Activated CD4-positive, CD25-positive, alpha-beta regulatory T cell treated with anti-CD3 and anti-CD28 coated beads, Interleukin-2, amount 50 U/mL, for 16 hours (primary cell): ENCODE data around the gene RPL14.
A peak's percentile ranks its signal among the peaks of the same experiment; 100 is the strongest.
"Not testable (repeated sequence)": the region's sequence is repeated elsewhere in the genome, so short reads cannot be mapped to it uniquely, and the experiment has no call there.

Experiments
- DNase-seq: peaks from one replicate; pipeline ENCODE4 v3.0.0-alpha.2; 2020; ENCODE audit warnings: low read depth, low spot score

Gene RPL14

DNA sequence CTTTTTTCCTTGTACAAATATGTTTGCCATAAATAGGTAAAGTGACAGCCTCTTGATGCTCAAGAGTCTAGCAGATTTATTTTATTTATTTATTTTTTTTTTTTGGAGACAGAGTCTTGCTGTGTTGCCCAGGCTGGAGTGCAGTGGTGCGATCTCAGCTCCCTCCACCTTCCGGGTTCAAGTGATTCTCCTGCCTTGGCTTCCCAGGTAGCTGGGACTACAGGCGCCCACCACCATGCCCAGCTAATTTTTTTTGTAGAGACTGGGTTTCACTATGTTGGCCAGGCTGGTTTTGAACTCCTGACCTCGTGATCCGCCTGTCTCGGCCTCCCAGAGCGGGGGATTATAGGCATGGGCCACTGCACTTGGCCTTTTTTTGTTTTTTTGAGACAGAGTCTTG is 5.7 kb downstream of the RPL14 start:
- DNase-seq, result not testable (repeated sequence)

DNA sequence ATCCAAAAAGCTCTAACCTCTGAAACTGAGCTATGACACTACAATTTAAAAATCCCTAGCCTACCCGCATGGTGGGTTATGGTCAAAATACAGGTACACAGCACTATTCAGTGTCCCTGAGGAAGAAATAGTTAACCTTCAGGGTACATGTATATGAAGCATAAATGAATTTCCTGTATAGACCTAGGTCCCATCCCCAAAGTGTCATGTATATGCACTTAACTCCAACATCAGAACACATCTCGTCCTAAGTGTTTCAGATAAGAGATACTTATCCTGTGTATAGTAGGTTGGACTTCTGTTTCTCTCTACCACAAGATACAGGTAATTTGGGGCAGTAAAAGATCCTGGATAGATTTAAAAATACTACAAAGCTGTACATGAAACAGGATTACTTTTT is 6.4 kb downstream of the RPL14 start:
- no peak for DNase-seq

DNA sequence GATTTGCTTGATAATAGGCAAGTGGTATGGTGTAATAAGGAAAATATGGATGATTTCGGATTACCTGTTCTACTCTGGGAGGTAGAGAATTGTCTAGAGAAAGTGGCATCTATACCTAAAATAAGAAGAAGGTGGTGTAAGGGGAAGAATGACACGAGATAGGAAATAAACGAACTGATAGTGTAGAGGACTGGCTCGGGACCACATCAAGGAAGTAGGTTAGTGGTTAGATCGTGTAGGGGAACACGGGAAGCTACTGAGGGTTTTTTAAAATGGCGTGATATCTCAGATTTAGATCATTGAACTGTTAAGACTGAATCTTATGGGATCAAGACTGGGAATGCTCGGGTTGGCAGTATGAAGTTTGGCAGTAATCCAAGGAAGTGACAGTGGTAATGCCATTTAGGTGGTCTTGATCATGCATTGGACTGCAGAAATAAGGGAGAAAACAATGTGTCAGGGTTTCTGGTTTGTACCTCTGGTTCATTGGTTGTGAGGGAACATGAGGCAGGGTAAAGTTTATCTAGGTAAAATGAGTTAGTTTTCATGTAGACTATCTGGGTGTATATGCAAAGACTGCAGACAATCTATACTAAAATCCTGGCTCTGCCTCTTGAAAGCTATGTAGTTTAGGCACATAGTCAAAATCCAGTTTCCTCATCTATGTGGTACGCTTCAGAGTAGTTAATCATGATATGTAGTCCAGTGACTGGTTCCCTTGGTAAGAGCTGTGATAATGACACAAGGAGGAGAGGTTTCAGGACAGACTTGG is 7.4 kb downstream of the RPL14 start:
- no peak for DNase-seq

DNA sequence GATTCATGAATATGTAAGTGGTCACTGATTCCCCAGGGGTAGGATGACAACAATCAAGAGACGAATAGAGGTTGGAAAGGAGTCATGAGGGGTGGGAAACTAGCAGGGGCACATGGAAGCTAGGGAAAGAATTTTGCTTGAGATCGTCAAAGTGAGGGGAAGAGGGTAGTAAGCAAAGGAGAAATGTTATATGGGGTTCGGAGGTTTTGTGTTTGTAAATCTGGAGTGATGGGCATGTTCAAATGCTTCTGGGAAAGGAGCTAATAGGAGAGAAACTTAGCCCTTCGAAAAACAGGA is 7.9 kb downstream of the RPL14 start:
- no peak for DNase-seq

DNA sequence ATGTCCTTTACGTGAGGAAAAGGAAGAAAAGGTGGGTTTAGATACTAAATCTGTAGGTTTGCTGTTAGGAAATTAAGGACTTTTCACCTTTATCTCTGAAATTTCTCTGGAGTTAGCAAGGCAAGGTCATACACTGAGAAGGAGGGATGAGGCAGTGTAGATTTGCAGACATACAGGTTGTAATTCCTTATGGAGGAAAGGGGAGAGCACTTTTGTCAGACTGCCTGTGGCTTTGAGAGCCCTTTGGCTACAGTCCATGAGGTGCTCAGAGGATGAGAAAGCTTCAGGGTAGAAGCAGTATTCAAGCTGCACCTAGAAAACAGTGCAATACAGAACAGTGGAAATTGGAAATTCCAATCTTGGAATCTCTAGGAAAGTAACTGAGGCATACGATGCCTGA is 8.3 kb downstream of the RPL14 start:
- no peak for DNase-seq

DNA sequence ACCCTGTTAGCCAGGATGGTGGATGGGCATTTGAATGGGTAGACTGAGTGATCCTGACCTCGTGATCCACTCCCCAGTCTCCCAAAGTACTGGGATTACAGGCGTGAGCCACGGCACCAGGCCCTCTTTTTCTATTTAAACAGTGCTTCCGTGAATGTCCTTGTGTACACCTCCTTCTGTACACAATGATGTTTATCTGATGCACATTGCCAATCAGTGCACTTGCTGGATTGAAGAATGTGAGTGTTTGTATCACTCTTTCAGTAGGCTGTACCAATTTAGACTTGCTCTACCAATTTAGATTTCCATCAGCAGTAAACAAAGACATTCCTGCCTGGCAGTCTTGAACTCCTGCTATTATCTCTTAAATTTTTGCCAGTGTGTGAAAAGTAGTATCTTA is 10.9 kb downstream of the RPL14 start:
- DNase-seq, result no peak

DNA sequence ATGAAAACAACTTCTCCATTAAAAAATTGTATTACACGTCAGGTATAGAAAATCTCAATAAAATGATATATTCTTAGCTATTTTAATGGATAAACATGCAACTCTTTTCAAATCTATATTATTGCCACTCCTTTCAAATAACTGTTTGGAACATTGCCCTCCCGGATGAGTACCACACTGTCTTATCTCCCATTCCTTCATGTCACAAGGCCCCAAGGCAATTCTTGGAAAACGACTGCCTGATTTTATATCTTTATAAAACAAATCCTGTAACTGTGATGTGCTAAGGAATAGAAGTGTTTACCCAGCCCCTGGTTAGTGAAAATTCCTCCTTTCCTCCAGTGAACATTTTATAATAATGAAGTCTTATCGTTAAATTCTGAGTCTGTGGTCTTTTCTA is 13.6 kb downstream of the RPL14 start:
- no peak for DNase-seq

DNA sequence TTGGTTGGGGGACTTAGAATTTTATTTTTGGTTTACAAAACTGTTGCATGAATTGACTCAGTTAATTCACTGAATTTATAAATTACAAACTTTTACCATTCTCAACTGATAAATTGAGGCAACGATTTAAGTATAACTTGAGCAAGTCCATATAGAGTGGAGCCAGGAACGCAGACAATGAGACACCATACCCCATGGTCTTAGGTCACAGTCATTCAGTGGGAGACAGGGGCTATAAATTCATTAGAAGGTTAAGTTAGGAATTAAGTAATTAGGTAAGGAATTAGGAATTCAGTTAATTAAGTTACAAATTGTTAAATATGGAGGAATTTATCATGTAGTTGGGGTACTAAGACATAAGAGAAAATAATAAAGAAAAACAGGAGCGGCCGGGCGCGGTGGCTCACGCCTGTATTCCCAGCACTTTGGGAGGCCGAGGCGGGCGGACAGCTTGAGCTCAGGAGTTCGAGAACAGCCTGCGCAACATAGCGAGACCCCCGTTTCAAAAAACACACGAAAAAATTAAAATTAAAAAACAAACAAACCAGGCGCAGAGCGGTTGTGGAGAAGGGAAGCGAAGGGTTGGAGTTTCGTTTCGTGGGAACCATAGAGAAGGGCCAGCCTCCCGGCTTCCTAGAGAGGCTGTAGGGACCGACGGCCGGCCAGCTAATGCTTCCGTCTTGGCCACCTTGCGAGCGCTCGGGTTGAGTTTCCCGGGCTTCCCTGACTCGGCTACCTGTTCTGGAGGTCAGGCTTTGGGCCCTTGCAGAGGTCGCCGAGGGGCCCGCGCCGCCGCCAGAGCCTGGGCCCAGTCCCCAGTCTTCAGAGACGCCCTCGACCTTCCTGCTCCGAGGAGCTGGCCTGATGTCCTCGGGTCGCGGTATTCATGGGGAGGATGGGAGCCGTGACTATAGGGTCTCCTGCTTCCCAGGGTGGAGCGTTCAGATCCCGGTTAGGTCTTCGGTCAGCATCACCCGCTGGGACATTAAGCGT is 19.6 kb downstream of the RPL14 start, which contains the start of gene ZNF619:
Gene ZNF619, plus strand, starts transcription at position 645 of the 993 bp plus-strand sequence. CDS start 858 bp downstream, outside the sequence.
- DNase-seq, result peak; percentile 19

DNA sequence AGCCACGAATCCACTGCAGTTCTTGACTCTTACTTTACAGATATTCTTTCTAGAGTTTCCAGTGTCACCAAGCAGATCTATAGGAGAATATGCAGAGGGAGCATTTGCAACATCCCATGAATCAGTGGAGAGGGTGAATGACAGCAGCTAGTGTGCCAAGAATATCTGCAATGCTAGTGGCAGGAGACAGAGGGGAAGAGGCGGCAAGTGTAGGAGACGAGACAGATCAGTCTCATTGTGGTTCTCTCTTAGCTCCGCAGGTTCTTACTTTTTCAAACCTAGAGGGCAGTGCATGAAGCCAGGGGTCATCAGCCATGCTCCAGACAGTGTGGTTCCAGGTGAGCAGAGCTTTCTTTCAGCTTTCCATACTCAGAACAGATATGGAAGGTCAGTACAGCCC is 20.5 kb downstream of the RPL14 start:
- no peak for DNase-seq

DNA sequence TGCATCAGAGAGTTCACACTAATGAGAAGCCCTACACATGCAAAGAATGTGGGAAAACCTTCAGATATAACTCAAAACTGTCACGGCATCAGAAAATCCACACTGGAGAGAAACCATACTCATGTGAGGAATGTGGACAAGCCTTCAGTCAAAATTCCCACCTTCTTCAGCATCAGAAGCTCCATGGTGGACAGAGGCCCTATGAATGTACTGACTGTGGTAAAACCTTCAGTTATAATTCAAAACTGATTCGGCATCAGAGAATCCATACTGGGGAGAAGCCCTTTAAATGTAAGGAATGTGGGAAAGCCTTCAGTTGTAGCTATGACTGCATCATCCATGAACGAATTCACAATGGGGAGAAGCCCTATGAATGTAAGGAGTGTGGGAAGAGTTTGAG is 30.0 kb downstream of the RPL14 start:
- DNase-seq, result no peak

DNA sequence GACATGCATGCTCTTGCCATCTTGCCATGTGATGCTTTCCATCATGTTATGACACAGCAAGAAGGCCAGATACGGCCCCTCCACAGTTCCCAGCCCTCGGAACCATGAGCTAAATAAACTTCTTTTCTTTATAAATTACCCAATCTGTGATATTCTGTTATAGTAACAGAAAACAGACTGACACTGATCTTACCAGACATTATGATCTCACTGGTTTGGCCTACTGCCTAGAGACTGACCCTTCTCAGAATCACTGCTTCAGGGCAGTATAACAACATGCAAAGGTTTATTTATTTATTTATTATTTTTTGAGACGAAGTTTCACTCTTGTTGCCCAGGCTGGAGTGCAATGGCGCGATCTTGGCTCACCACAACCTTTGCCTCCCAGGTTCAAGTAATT is 33.8 kb downstream of the RPL14 start:
- DNase-seq, result no peak

DNA sequence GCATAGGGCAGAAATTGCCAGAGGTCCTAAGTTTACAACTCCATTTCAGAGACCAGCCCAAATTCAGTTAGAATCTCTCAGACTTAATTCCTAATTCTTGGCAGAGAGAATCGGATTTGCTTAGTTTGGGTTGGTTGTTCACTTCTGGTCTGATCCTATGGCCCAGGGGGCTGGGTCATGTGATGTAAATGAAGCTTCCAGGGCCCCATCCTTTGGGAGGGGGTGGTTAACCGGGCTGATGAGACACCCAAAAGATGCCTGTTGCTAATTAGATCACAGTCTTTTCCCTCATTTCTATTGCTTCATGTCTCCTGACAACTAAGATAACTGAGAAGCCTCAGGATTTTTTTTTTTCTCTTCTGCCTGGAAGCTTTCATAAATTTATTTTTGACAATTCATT is 37.6 kb downstream of the RPL14 start:
- DNase-seq, result no peak

DNA sequence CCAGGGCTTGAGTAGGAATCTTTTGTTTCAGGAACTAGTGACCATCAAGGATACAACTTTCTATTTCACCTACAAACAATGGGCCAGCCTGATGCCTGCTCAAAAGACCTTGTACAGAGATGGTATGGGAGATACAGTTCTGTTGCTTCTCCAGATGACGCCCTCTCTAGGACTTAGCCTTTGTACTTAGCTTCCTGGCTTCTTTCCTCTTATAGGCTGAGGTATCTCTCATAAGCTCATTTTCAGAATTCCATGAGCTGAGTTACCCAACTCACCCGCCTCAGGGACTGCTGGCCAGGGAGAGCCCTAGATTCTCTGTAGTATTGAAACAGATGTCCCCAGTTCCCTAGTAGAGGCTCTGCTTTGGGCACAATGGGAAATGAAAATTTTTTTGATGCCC is 40.1 kb downstream of the RPL14 start:
- no peak for DNase-seq

DNA sequence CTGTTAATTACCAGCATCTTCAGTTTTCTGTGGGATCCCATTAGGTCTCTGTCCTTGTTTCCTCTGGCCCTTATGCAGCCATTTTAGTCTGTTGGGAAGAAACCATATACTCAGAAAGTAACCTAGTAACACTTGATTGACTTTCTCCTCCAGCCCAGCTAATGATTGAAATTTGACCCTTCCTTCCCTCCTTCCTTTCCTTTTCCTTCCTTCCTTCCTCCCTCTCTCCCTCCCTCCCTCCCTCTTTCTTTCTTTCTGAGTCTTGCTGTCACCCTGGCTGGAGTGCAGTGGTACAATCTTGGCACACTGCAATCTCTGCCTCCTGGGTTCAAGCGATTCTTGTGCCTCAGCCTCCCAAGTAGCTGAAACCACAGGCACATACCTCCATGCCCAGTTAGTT is 42.8 kb downstream of the RPL14 start:
- DNase-seq, result no peak

DNA sequence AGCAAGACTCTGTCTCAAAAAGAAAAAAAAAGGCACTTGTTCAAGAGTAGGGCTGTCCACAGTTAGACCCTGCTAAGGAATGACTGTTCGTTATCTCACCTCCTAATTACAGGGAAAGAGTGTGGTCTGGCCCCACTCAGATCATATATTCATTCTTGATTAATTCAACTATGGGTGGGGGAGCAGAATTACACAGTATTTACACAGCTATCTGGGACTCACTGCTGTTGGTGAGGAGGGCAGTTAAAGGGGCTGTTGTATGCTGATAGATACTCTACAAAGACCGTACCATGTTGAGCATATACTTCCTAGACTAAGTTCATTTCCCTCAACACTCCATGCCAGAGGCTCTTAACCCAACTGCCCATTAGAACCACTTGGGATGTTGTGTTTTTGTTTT is 44.9 kb downstream of the RPL14 start:
- DNase-seq, result no peak

DNA sequence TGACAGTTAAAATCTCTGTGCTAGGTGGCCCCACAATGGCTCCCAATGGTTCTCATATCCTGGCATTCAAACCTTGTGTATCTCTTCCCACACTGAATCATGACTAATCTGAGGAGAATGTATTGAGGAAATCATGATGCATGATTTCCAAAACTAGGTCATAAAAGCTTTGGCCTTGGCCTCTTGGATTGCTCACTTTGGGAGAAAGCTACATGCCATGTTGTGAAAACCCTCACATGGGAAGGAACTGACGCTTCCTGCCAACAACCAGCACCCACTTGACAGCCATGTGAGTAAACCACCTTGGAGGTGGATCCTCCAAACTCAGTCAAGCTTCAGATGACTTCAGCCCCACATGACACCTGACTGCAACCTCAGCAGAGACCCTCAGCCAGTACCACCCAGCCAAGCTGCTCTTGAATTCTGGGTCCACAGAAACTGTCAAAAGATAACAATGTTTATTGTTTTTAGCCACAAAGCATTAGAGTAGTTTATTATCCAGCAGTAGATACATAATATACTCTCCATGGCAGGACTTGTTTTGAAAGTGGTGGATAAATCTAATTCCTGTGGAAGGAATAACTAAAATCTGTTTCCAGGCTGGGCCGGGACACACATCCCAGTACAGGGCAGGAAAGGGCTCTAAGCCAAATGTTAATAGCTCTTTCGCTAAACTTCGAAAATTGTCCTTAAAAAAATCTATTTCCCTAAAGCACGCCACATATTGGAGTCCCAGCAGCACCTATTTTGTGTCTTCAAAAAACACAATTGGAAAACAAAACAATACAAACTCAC is 47.7 kb downstream of the RPL14 start:
- DNase-seq, result no peak

DNA sequence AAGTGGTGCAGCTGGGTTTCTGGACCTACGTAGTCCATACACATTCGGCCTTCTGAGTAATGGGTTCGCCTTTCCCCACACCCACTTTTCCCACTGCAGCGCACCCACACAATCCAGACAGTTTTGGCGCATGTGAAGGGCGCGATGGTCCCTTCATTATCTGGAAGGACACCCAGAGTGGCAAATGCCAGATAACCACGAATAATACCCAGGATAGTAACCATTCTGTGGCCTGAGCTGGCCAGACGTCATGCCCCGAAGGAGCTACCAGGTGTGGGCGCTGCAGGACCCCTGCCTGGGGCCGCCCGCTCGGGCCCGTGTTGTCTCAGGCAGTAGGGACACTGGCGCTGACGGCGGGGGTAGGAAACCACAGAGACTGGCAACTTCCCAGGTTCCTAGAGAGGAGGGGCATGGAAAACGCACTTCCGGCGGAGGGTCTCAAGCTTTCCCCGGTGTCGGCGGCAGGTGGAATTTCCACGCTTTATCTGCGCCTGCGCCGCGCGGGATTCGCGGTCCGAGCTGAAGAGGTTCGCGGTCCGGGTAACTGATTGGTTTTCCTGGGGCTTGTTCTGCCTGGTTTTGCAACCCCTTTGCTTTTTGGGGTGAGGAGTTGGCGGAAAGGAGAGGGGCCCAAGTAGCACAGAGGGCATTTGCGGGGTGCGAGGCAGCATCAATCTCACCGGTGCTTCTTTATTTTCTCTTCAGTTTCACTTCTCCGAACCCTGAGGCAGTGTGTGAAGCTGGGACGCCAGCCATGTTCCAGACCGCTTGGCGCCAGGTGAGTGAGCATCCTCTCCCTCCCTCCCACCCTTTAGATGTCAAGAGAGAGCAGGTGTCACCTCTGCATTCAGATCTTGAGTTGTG is 48.7 kb downstream of the RPL14 start, which contains the start of gene ZNF620:
Gene ZNF620, plus strand, starts transcription at position 441 of the 864 bp plus-strand sequence. Its CDS starts 314 bp downstream, at position 755.
- DNase-seq, result peak; percentile 3

DNA sequence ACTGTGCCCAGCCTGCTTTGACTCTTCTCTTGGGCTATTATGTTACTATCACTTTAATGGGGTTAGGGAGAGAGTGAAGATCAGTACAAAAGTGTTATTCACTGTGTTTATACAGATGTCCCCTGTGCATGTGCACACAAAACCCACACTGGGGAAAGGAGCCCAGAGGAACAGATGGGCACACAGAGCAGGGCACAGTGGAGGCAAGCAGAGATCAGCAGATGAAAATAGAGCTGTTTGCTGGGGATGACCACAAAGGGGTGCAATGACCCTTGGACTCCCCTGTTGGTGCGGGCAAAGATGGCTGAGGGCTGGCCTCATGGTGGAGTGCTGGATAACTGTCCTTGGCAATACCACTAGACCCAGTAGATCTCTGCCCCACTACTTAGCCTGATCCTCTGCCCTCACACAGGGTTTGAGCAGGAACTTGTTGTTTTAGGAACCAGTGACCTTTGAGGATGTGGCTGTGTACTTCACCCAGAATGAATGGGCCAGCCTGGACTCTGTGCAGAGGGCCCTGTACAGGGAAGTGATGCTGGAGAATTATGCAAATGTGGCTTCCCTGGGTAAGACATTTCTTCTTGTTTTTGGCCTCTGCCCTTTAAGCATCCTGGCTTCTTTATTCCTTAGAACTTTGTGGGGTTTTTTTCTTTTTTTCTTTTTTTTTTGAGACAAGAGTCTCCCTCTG is 54.0 kb downstream of the RPL14 start:
- no peak for DNase-seq

DNA sequence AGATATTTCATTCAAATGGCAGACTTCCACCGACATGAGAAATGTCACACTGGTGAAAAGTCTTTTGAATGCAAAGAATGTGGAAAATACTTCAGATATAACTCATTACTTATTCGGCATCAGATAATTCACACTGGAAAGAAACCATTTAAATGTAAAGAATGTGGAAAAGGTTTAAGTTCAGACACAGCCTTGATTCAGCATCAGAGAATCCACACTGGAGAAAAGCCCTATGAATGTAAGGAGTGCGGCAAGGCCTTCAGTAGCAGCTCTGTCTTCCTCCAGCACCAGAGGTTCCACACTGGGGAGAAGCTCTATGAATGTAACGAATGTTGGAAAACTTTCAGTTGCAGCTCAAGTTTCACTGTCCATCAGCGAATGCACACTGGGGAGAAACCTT is 59.1 kb downstream of the RPL14 start:
- no peak for DNase-seq

DNA sequence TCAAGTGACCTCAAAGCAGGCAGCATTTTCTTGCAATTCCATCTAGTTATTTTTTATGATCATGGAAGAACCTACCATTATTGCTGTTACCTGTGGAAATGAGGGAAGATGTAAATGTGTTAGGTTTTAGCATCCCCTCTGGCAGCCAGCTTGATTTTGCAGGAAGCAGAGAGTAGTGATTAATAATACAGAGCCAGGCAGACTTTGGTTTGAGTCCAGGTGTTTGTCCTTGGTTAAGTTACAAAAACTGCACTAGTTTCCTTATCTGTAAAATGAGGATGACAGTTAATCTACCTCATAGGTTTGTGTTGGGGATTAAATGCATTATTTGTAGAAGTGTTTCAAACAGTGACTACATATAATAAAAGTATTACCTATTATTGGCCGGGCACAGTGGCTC is 60.9 kb downstream of the RPL14 start:
- no peak for DNase-seq
